ENCODE data around the gene RAD52. TPM values are rescaled to one million over a fixed set of nuclear protein-coding genes. Genes with fewer than 3 reads are reported as not detected.
A peak's percentile ranks its signal among the peaks of the same experiment; 100 is the strongest.

The RAD52 gene
- polyA plus RNA-seq, 3 donors = 0.79 to 14.3 (median 1.1) TPM

DNA sequence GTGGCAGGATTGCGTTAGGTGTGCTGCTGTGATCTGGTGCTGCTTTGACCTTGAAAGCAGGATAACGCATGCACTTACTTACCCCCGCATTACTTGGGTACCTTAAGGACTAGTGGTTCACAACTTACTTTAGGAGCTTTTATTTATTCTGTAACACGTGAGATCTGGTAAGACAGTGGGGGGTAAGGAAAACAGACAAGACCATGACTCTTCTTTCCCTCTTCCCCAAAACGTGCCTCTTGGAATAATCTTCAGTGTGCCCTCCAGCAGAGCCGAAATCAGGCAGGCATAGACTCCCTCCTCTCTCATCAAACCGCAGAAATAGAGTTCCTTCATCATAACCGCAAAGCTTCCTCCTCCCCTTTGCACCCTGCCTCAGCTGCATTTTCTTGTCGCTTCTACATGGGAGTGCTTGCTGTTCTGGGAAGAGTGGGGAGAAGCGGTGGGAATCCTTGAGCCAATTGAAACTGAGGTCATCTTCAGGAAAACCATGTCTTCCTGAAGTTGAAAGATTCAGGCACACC, 43.4 kb downstream of the RAD52 start:
- DNase-seq = peak in 1 of 3 donors; percentile 10
- whole genome bisulfite sequencing (ENCODE audit: insufficient coverage) = 100% methylated on average over 1 of the region's 10 CpGs
- Histone ChIP-seq H3K36me3 (replicated peaks in 1 of 2; ENCODE audit: control insufficient read depth in 1 of 2, insufficient read depth in 2 of 2, low read length in 2 of 2) (peaks cover 91 to 99% of the 10 kb centered on the region in 2 donors), H4K20me1 (ENCODE audit: insufficient read depth, low read length) (peaks cover 79% of the 10 kb centered on the region), H3K9me3 (replicated peaks in 1 of 2; ENCODE audit: control insufficient read depth in 1 of 2, insufficient read depth in 1 of 2, low read length in 2 of 2) (no peaks in the 10 kb centered on the region), H3K4me2 (replicated peaks; ENCODE audit: extremely low read depth, low read length, poor library complexity, severe bottlenecking) (peak overlapping the region; percentile 11), H2AFZ (ENCODE audit: insufficient read depth, low read depth, low read length, poor library complexity, severe bottlenecking) (no peak overlapping the region), H3K27me3 (ENCODE audit: control insufficient read depth in 2 of 2, insufficient read depth in 2 of 2, low read length in 2 of 2) (no peaks in the 10 kb centered on the region), H3K27ac (ENCODE audit: low read depth in 1 of 2, low read length in 2 of 2) (peak overlapping the region in 1 of 2 donors; percentile 68), H3K4me3 (replicated peaks in 1 of 3; ENCODE audit: low read depth in 2 of 3, low read length in 3 of 3) (no peak overlapping the region), H3K4me1 (ENCODE audit: control insufficient read depth in 1 of 2, insufficient read depth in 2 of 2, low read length in 2 of 2) (peaks cover 10 to 37% of the 10 kb centered on the region in 2 donors), H3K79me2 (ENCODE audit: insufficient read depth, low read length) (peaks cover 4% of the 10 kb centered on the region), H3K9ac (ENCODE audit: insufficient read depth, low read length, poor library complexity, severe bottlenecking) (no peak overlapping the region)
- intact Hi-C loops (cut with micrococcal nuclease) = loop anchor here in 1 of 2 donors (10.0 kb wide), 1 partner anchor 189 kb away; no protein-coding TSS in a partner anchor
- Mint-ChIP-seq H3K27ac (peak overlapping the region in 6 of 7 donors; percentile 16 to 91 (median 81)), H3K27me3 (ENCODE audit: low read depth in 3 of 3) (peaks cover 0 to 3% (median 0%) of the 10 kb centered on the region in 3 donors), H3K9me3 (no peaks in the 10 kb centered on the region), H3K4me3 (no peak overlapping the region), H3K4me1 (peaks cover 29% of the 10 kb centered on the region), H3K36me3 (peaks cover 84 to 96% of the 10 kb centered on the region in 2 donors)
- TF ChIP-seq, protein P1, sequence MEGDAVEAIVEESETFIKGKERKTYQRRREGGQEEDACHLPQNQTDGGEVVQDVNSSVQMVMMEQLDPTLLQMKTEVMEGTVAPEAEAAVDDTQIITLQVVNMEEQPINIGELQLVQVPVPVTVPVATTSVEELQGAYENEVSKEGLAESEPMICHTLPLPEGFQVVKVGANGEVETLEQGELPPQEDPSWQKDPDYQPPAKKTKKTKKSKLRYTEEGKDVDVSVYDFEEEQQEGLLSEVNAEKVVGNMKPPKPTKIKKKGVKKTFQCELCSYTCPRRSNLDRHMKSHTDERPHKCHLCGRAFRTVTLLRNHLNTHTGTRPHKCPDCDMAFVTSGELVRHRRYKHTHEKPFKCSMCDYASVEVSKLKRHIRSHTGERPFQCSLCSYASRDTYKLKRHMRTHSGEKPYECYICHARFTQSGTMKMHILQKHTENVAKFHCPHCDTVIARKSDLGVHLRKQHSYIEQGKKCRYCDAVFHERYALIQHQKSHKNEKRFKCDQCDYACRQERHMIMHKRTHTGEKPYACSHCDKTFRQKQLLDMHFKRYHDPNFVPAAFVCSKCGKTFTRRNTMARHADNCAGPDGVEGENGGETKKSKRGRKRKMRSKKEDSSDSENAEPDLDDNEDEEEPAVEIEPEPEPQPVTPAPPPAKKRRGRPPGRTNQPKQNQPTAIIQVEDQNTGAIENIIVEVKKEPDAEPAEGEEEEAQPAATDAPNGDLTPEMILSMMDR (IDR thresholded peaks at IDR 0.05) = no peak

DNA sequence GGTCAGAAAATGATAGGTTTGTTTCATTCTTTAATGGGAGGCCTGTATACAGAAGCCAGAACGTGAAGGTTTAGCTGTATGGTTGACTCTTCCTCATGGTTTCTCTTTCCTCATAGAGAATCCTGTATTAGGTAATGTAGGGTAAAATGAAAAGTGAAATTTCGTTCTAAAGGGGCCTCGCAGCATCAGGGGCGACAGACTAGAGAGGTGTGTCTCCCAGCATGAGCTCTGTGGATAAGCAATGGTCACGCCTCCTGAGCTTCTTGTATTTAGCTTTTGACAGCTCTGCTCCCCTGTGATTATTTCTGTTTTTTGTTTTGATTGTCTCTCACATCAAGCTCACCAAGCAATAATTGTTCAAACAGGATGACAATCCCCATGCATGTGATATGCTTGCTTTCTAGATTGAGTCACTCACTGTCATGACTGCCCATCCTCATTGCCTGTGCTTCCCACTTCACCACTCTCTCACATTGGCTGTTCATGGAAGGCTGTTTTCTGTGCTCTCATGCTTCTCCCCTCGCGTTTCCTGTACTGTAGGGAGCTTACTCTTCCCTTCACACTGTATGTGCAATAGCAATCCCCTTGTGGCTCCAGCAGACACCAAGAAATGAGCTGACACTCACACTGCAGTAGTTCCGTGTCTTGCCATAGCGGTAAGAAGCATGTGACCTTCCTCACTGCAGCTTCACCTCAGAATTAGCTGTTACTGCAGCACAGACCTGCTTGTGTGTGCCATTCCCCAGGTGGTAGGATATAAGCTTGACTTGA, 44.0 kb downstream of the RAD52 start:
- no peaks in the 10 kb centered on the region for H3K9me3 ChIP-seq (replicated peaks in 1 of 2; ENCODE audit: control insufficient read depth in 1 of 2, insufficient read depth in 1 of 2, low read length in 2 of 2)
- intact Hi-C loops (cut with micrococcal nuclease) = loop anchor here in 1 of 2 donors (10.0 kb wide), 1 partner anchor 189 kb away; no protein-coding TSS in a partner anchor
- peak overlapping the region in 1 of 2 donors; percentile 68 for H3K27ac ChIP-seq (ENCODE audit: low read depth in 1 of 2, low read length in 2 of 2)
- Mint-ChIP-seq H3K9me3 (no peaks in the 10 kb centered on the region), H3K27ac (peak overlapping the region; percentile 16 to 91 (median 79)), H3K27me3 (ENCODE audit: low read depth in 3 of 3) (peaks cover 0 to 3% (median 0%) of the 10 kb centered on the region in 3 donors), H3K4me3 (no peak overlapping the region), H3K36me3 (peaks cover 90 to 99% of the 10 kb centered on the region in 2 donors), H3K4me1 (peaks cover 29% of the 10 kb centered on the region)
- H3K36me3 ChIP-seq (replicated peaks in 1 of 2; ENCODE audit: control insufficient read depth in 1 of 2, insufficient read depth in 2 of 2, low read length in 2 of 2) = peaks cover 95 to 100% of the 10 kb centered on the region in 2 donors
- no peaks in the 10 kb centered on the region for H3K27me3 ChIP-seq (ENCODE audit: control insufficient read depth in 2 of 2, insufficient read depth in 2 of 2, low read length in 2 of 2)
- peaks cover 77% of the 10 kb centered on the region for H4K20me1 ChIP-seq (ENCODE audit: insufficient read depth, low read length)
- peaks cover 10 to 37% of the 10 kb centered on the region in 2 donors for H3K4me1 ChIP-seq (ENCODE audit: control insufficient read depth in 1 of 2, insufficient read depth in 2 of 2, low read length in 2 of 2)
- peak; percentile 22 to 53 (median 52) for DNase-seq
- WGBS (ENCODE audit: insufficient coverage) = 78% methylated on average over 4 of the region's 9 CpGs
- peak overlapping the region; percentile 6 for H3K4me2 ChIP-seq (replicated peaks; ENCODE audit: extremely low read depth, low read length, poor library complexity, severe bottlenecking)
- H3K79me2 ChIP-seq (ENCODE audit: insufficient read depth, low read length) = peaks cover 4% of the 10 kb centered on the region
- H3K9ac ChIP-seq (ENCODE audit: insufficient read depth, low read length, poor library complexity, severe bottlenecking) = no peak overlapping the region
- no peak overlapping the region for H2AFZ ChIP-seq (ENCODE audit: insufficient read depth, low read depth, low read length, poor library complexity, severe bottlenecking)
- H3K4me3 ChIP-seq (replicated peaks in 1 of 3; ENCODE audit: low read depth in 2 of 3, low read length in 3 of 3) = no peak overlapping the region
- TF ChIP-seq, protein P1 (IDR thresholded peaks at IDR 0.05) = no peak

Data from CD14-positive monocyte (primary cell).